Muscle of back (tissue), 11 donors: ENCODE measurements around the gene ENDOD1. TPM values are rescaled to one million over a fixed set of nuclear protein-coding genes. Genes with fewer than 3 reads are reported as not detected.

Experiments
- DNase-seq, 3 donors: peaks; one replicate each; pipeline versions ENCODE4 v3.0.0 to v3.0.0-alpha.2; 2013
- polyA plus RNA-seq, 10 donors: library from polyadenylated mRNA; unstranded; fragments of 120-200 nt; gene quantifications; one replicate each; pipeline ENCODE4 v1.2.1, GENCODE V29; 2013; ENCODE audit not compliant: insufficient read length in 10 of 10

Gene ENDOD1
- polyA plus RNA-seq, 10 donors: 53.1 to 89.3 (median 63.0) TPM

DNA sequence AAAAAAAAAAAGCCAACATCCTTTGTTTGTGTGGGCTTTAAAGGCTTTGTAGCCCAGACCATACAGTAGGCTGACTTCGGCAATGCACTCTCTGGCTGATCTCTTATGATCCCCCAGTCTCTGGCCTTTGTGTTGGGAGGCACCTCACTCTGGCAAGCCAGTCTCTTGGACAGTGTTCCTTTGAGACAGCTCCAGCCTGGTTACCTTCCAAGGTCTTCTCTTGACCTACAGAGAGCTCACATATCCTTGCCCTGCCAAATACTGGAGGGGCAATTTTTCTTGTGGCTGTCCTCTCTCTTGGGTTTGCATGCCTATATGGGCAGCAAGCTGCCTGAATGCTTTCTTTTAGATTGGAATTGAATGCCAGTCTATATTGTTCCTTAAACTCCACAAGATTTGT lies 71.6 kb downstream of the ENDOD1 start:
- no peak for DNase-seq

DNA sequence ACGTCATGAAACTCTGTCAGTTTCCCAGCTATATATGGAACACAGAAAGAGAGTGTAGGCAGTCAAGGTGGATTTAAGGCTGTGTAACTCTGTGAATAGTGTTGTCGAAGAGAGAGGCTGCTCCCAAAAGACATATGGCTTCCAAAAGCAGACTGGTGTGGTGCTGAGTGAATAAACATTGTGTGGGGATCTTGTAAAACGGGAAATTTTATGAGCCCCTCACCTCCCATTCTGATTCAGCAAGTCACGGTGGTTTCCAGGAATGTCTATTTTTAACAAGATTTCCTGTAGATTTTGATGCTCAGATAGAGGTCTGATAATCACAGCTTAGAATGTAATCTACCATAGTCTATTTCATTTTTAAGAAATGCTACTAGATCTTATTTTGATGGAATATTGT lies 73.5 kb downstream of the ENDOD1 start:
- DNase-seq: no peak

DNA sequence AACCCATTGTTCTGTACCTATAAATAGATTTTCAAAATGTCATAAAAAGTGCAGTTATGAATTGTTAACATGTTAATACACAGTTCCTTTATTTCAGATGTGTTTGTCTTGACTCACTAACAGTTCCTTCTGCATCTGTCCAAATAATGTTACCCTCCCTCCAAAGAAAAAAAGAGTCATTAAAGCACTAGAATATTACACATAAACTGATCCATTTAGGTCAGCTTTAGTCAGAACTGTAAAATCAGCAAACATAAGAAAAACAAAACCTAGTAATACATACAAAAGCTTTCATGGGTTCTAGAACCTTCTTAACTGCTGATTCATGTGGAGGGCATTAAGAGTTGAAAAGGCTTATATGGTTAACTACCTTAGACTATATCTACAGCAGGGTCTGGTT lies 76.0 kb downstream of the ENDOD1 start:
- no peak for DNase-seq

DNA sequence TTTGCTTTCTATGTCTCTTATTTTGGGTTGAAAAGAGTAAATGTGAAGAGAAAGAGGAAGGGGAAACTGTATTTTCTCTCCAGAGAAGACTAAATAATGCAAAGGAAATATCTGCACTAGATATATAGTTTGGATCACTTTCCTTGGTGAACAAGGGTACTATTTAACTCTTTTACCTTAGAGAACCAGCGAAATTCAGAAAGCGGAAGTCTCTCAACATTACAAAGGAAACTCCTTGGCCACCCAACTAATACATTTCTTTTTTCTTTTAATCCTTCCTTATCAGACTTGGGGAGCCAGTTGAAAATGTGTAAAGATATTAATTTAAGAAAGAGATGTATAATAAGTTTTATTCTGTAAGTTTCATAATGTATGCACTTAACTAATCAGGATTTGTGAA lies 77.1 kb downstream of the ENDOD1 start:
- no peak for DNase-seq

DNA sequence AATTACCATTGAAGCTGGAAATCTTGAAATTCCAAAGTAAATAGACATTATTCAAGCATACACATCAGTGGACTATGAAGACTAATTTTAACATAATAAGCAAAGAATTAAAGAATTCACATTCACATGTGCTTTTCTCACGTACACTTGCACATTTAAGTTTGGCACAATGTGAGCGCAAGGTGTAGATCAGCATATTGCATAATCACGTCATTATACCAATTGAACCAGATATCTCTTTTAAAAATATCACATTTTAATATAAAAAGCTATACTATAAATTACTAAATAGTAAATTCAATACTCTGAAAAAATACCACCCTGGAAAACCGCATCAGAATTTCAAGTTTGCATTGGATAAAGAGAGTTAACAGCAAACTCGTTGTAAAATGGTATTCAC lies 80.6 kb downstream of the ENDOD1 start:
- no peak for DNase-seq

DNA sequence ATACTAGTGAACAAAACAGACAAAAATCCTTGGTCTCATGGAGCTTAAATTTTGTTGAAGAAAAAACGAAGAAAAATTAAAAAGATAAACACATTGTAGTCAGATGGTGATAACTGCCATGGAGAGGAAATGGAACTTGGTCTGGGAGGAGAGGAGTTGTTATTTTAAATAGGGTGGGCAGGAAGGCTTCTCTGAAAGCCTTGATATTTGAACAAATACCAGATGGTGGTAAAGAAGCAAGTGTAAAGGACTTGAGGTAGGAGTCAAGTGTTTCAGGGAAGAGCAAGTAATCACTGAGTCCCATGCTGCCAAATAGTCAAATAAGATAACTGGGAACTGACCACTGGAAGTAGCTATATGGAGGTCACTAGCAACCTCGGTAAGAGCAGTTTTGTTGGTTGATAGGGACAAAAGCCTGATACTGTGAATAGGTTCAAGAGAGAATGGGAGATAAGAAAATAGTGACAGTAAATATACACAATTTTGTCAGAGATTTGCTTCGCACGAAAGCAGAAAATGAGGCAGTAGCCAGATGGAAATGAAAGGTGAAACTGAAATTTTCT lies 86.3 kb downstream of the ENDOD1 start:
- DNase-seq: no peak

Other genes starting within 250 kb of the ENDOD1 start
- gene CWC15, start 116.3 kb upstream of the ENDOD1 start, polyA plus RNA-seq: 10 to 100 TPM; 71.8 to 91.7 (median 81.1) TPM
- 1 to 10 TPM in 8 of 10 donors, under 1 TPM in 2; 0.88 to 1.5 (median 1.2) TPM for gene KDM4D, start 116.1 kb upstream of the ENDOD1 start, polyA plus RNA-seq
- under 1 TPM in 9 of 10 donors, not detected in 1; 0.09 to 0.20 (median 0.15) TPM for gene KDM4E, start 64.6 kb upstream of the ENDOD1 start, polyA plus RNA-seq
- gene KDM4F, start 40.4 kb upstream of the ENDOD1 start, polyA plus RNA-seq: not detected
- gene SRSF8, start 22.9 kb upstream of the ENDOD1 start, polyA plus RNA-seq: 10 to 100 TPM; 40.9 to 54.3 (median 45.8) TPM
- gene SESN3, start 141.4 kb downstream of the ENDOD1 start, polyA plus RNA-seq: 100 to 1,000 TPM in 7 of 10 donors, 10 to 100 TPM in 3; 79.8 to 157 (median 118) TPM